Measurements from ENCODE around the gene MAST4.

Gene MAST4

DNA sequence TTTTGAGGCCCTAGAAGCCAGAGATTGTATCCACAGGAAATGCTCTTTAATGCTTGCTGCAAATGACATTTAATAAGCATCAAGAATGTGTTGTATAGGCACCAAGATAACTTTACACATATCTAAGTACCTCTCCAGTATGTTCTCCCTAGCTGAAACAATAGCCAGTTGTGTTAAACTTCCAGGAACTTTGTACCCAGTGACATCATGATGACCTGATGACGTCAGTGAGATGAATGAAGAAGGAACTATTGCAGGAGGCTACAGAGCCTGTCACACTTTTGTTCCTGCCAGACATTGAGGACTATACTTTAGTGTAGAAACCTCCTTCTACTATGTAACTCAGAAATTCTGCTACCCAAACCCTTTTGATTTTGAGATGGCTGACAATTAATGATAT lies 470.6 kb downstream of the MAST4 start:
- no peak overlapping the region for H3K4me3 Mint-ChIP-seq
- no peak overlapping the region for H3K27ac Mint-ChIP-seq
- no peaks in the 10 kb centered on the region for H3K9me3 Mint-ChIP-seq
- H3K4me1 Mint-ChIP-seq = peaks cover 22% of the 10 kb centered on the region
- no peak for DNase-seq (ENCODE audit: low spot score in 2 of 2)
- peaks cover 12% of the 10 kb centered on the region for H3K36me3 Mint-ChIP-seq
- no peak for ATAC-seq

DNA sequence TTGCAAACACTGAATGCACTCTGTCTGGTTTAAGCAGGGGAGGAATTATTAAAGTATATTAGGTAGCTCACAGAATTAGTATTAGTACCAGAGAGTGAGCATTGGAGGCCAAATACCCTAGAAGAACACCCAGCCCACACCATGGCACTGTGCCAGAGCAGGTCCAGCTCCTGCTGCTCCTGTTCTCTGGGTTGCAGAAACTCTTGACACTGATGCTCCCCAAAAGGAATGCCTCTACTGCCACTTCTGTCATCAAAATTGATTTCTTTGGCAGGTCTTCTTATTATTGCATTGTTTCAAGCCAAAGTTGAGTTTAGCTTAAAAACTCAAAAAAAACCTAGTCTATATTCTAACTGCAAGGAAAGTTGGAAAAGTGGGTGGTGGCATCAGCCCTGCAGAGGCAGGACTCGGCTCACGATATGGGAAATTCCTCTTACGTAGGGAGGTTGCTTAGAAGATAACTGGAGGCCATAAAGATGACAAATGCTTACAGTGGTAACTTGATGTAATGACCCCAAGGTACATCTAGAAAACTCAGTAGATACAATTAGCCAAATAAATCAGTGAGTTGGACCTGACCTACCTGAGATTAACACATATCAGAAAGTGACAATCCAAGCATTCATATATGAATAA lies 477.0 kb downstream of the MAST4 start:
- ATAC-seq = no peak
- DNase-seq (ENCODE audit: low spot score in 2 of 2) = no peak
- H3K27ac Mint-ChIP-seq = no peak overlapping the region
- no peaks in the 10 kb centered on the region for H3K9me3 Mint-ChIP-seq
- no peaks in the 10 kb centered on the region for H3K36me3 Mint-ChIP-seq
- no peak overlapping the region for H3K4me3 Mint-ChIP-seq
- H3K4me1 Mint-ChIP-seq = peaks cover 2% of the 10 kb centered on the region

DNA sequence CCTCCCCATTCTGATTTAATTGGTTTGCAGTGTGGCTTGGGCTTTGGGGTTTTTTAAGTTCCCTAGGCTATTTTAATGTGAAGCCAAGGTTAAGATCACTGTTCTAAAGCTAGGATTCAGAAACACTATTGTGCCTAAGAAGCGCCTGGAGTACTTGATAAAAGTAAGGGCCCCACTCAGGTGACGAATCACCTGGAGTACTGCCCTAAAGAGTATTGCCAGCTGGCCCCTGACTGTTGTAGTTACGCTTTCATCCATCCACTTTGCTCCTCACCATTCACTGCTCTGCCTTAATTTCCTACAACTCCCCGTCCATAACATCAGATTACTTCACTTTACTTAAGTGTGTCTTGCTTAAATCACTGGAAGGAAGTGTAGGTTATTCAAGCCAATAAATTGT lies 481.1 kb downstream of the MAST4 start:
- ATAC-seq = no peak
- Mint-ChIP-seq H3K4me1 (no peaks in the 10 kb centered on the region), H3K36me3 (no peaks in the 10 kb centered on the region), H3K27ac (no peak overlapping the region), H3K9me3 (no peaks in the 10 kb centered on the region), H3K4me3 (no peak overlapping the region)
- DNase-seq (ENCODE audit: low spot score in 2 of 2) = no peak

DNA sequence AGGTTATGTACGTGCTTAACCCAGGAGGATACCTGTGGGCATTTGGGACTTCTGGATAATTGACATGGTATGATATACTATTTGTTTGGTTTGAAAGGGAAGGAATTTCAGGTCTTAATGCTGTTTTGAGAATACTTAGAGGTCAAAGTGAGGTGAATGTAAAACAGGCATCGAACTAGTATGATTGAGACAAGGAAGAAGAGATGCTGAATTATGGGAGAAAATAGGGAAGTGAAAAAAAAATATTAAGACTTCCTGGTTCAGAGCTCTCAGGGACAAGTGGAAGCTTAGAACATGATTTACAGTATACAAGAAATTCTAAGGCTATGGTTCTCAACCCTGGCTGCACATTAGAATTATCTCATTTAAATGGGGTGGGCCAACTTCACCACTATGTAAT lies 485.1 kb downstream of the MAST4 start:
- Mint-ChIP-seq H3K36me3 (no peaks in the 10 kb centered on the region), H3K9me3 (no peaks in the 10 kb centered on the region), H3K4me3 (no peak overlapping the region), H3K4me1 (no peaks in the 10 kb centered on the region), H3K27ac (no peak overlapping the region)
- no peak for ATAC-seq
- DNase-seq (ENCODE audit: low spot score in 2 of 2) = no peak

- DNase-seq (ENCODE audit: low spot score in 2 of 2) (no peak), ATAC-seq (no peak)
- Mint-ChIP-seq H3K9me3 (no peaks in the 10 kb centered on the region), H3K27ac (no peak overlapping the region), H3K36me3 (no peaks in the 10 kb centered on the region), H3K4me1 (peaks cover 5% of the 10 kb centered on the region), H3K4me3 (no peak overlapping the region)
These were observed 486.7 kb downstream of the MAST4 start for GRCh38 chr5:67082941-67083340.

DNA sequence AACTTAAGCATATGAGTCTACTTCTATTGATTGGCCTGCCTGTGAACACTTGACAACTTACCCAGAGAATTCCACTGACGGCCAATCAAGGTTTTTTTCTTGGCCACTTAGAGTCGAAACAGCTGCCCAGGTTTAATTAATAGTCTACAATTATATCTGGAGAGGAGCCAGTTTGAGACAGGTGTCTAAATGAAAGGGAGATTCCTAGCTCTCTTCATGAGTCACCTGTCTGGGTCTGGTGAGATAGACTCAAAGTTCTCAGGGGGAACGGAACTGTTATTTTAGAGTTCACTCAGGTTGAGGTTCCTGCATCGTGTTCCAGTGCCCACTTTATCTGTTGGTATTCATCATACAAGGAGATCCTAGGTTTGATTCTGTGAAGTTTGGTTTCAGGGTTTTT lies 489.4 kb downstream of the MAST4 start:
- Mint-ChIP-seq H3K4me3 (no peak overlapping the region), H3K9me3 (no peaks in the 10 kb centered on the region), H3K27ac (no peak overlapping the region), H3K4me1 (peaks cover 5% of the 10 kb centered on the region), H3K36me3 (peaks cover 5% of the 10 kb centered on the region)
- ATAC-seq = peak; percentile 37
- DNase-seq (ENCODE audit: low spot score in 2 of 2) = no peak

- no peak overlapping the region for H3K4me3 Mint-ChIP-seq
- H3K4me1 Mint-ChIP-seq = peaks cover 5% of the 10 kb centered on the region
- no peak overlapping the region for H3K27ac Mint-ChIP-seq
- peaks cover 12% of the 10 kb centered on the region for H3K36me3 Mint-ChIP-seq
- H3K9me3 Mint-ChIP-seq = no peaks in the 10 kb centered on the region
- no peak for ATAC-seq
- DNase-seq (ENCODE audit: low spot score in 2 of 2) = no peak
These were observed 493.1 kb downstream of the MAST4 start for GRCh38 chr5:67089200-67089725.

DNA sequence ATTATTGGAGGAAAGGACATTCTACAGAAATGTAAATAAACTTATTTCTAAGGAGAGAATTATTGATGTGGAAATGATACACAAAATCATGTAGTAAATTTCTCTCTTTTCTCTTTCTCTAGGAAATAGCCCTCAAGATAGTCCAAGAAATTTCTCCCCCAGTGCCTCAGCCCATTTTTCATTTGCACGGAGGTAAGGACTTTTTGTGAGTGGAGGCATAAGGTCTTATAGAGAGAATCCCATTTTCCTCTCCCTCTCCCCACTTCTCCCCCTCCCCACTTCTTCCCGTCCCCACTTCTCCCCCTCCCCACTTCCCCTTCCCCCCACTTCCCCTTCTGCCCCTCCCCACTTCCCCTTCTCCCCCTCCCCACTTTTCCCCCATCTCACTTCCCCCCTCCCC lies 493.8 kb downstream of the MAST4 start:
- Mint-ChIP-seq H3K27ac (no peak overlapping the region), H3K9me3 (no peaks in the 10 kb centered on the region), H3K4me1 (peaks cover 5% of the 10 kb centered on the region), H3K4me3 (no peak overlapping the region), H3K36me3 (peaks cover 12% of the 10 kb centered on the region)
- DNase-seq (ENCODE audit: low spot score in 2 of 2) = no peak
- no peak for ATAC-seq

GRCh38 chr5:67090593-67090992 lies 494.4 kb downstream of the MAST4 start:
- Mint-ChIP-seq H3K4me3 (no peak overlapping the region), H3K9me3 (no peaks in the 10 kb centered on the region), H3K4me1 (peaks cover 5% of the 10 kb centered on the region), H3K36me3 (peaks cover 12% of the 10 kb centered on the region), H3K27ac (no peak overlapping the region)
- DNase-seq (ENCODE audit: low spot score in 2 of 2) (no peak), ATAC-seq (peak; percentile 86)

DNA sequence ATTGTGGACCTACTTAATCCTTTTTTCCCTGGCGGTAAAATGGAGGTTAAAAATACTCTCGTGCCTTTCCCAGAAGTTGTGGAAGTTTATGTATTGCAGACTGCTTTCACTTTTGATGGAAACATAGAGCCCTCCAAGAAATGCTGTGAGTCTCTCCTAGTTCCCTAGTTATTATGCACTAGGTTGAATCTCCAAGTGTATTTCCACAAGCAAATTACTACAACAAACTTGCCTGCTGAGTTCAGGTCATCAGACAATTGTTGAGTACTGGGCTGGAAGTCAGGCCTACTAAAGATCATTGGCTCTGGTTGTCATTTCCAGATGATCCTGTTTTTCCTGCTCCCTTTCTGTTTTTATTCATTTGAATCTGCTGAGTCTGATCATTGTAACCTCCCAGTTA lies 496.3 kb downstream of the MAST4 start:
- H3K4me1 Mint-ChIP-seq = no peaks in the 10 kb centered on the region
- H3K9me3 Mint-ChIP-seq = no peaks in the 10 kb centered on the region
- H3K36me3 Mint-ChIP-seq = peaks cover 19% of the 10 kb centered on the region
- H3K27ac Mint-ChIP-seq = no peak overlapping the region
- no peak for ATAC-seq
- DNase-seq (ENCODE audit: low spot score in 2 of 2) = no peak
- H3K4me3 Mint-ChIP-seq = no peak overlapping the region

DNA sequence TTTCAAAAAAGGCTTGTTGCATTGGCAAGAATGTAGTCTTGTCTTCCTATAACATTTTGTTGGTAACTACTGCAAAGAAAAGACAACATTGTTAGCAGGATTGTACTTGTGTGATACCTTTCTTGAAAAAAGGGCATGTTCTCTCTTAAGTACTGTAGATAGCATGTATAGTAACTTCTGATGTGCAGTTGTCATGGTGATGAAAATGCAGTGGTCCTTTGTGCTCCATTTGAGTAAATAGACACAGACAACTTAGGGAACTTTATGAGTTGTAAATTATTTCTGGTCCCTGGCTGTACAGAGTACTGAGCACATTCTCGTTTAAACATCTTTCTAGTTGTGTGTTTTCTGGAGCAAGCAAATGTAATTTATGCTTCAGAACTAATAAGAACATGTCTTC lies 497.1 kb downstream of the MAST4 start:
- no peak overlapping the region for H3K27ac Mint-ChIP-seq
- no peaks in the 10 kb centered on the region for H3K9me3 Mint-ChIP-seq
- no peaks in the 10 kb centered on the region for H3K4me1 Mint-ChIP-seq
- no peak overlapping the region for H3K4me3 Mint-ChIP-seq
- ATAC-seq = no peak
- no peak for DNase-seq (ENCODE audit: low spot score in 2 of 2)
- peaks cover 19% of the 10 kb centered on the region for H3K36me3 Mint-ChIP-seq

DNA sequence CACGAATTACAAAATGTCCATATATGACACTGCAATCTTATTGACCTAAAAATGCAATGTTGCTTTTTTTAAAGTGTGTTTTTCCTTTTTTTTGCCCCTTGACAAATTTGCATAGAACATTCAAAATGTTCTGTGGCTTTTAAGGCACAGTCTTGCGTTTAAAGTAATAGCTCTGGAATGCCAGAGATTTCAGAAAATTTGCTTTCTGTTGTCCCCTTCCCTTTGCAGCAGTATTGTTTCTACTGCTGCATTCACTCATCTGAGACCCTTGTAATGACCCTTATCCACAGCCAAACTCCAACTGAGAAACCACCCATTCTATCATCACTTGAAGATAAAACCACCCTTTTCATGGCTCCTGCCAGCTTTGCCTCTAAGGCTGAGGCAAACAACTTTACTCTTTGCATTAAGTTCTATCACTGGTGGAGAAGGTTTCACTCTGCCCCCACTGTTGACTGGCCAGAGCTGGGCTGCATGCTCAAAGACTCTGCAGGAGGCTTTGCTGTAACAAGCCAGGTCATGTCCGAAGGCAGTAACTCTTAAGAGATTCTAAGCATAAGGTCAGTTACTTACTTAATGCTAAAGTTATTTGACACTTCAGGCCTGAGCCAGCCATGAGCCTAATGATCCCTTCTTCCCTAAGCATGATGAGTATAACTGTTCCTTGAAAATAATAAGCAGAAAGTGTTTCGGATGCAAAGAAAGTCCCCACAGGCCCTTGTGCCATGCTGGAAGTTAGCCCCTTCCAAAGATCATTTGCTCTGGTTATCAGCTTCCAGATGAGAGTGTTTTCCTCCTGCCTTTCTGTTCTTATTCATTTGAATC lies 498.5 kb downstream of the MAST4 start:
- no peak for DNase-seq (ENCODE audit: low spot score in 2 of 2)
- H3K9me3 Mint-ChIP-seq = no peaks in the 10 kb centered on the region

GRCh38 chr5:67095346-67096171 lies 499.4 kb downstream of the MAST4 start:
- H3K4me1 Mint-ChIP-seq = peaks cover 11% of the 10 kb centered on the region
- ATAC-seq (no peak), DNase-seq (ENCODE audit: low spot score in 2 of 2) (no peak)
- no peak overlapping the region for H3K4me3 Mint-ChIP-seq
- H3K36me3 Mint-ChIP-seq = peaks cover 27% of the 10 kb centered on the region
- H3K9me3 Mint-ChIP-seq = no peaks in the 10 kb centered on the region
- no peak overlapping the region for H3K27ac Mint-ChIP-seq

More for the DNA sequence above, 498.5 kb downstream of the MAST4 start:
- Mint-ChIP-seq H3K4me3 (no peak overlapping the region), H3K27ac (no peak overlapping the region), H3K36me3 (peaks cover 19% of the 10 kb centered on the region), H3K4me1 (peaks cover 2% of the 10 kb centered on the region)
- no peak for ATAC-seq

- DNase-seq (ENCODE audit: low spot score in 2 of 2) = no peak
- H3K4me1 Mint-ChIP-seq = peaks cover 14% of the 10 kb centered on the region
- no peak for ATAC-seq
- no peak overlapping the region for H3K27ac Mint-ChIP-seq
- no peak overlapping the region for H3K4me3 Mint-ChIP-seq
- peaks cover 44% of the 10 kb centered on the region for H3K36me3 Mint-ChIP-seq
- H3K9me3 Mint-ChIP-seq = no peaks in the 10 kb centered on the region
These were observed 502.5 kb downstream of the MAST4 start for GRCh38 chr5:67098656-67099055.

- Mint-ChIP-seq H3K9me3 (no peaks in the 10 kb centered on the region), H3K36me3 (peaks cover 55% of the 10 kb centered on the region), H3K4me3 (peak overlapping the region; percentile 41), H3K27ac (peak overlapping the region; percentile 82), H3K4me1 (peaks cover 14% of the 10 kb centered on the region)
- DNase-seq (ENCODE audit: low spot score in 2 of 2) = peak; percentile 21 to 84
- peak; percentile 99 for ATAC-seq
These were observed 504.1 kb downstream of the MAST4 start for GRCh38 chr5:67100301-67100700.

Data from stimulated activated effector memory CD8-positive, alpha-beta T cell treated with anti-CD3 and anti-CD28 coated beads, Interleukin-12 subunit alpha, Interleukin-12 subunit beta, amount 100 ng/mL, for 72 hours (primary cell).